ENCODE results near the gene CBLL1.

DNA sequence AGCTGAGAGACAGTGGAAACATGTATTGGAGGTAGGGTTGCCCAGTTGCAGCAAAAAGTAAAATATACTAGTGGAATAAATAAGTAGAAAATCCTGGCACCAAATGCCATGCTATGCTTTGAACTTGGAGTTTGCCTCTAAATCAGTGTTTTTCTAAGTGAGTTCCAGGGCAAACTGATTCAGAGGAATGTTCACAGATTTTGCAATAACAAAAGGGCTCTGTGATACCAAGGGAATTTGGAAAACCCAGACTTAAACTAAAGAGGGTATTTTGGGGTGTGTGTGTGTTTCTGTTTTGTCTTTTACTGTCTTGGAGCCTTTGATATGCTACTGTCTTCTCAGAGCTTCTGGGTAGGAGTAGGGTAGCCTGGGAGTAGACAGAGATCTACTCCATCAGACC is 43.4 kb upstream of the CBLL1 start:
- TF ChIP-seq, protein P1, sequence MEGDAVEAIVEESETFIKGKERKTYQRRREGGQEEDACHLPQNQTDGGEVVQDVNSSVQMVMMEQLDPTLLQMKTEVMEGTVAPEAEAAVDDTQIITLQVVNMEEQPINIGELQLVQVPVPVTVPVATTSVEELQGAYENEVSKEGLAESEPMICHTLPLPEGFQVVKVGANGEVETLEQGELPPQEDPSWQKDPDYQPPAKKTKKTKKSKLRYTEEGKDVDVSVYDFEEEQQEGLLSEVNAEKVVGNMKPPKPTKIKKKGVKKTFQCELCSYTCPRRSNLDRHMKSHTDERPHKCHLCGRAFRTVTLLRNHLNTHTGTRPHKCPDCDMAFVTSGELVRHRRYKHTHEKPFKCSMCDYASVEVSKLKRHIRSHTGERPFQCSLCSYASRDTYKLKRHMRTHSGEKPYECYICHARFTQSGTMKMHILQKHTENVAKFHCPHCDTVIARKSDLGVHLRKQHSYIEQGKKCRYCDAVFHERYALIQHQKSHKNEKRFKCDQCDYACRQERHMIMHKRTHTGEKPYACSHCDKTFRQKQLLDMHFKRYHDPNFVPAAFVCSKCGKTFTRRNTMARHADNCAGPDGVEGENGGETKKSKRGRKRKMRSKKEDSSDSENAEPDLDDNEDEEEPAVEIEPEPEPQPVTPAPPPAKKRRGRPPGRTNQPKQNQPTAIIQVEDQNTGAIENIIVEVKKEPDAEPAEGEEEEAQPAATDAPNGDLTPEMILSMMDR (IDR thresholded peaks at IDR 0.05), result no peak
- no peak for TF ChIP-seq POLR2A (IDR thresholded peaks at IDR 0.05)

Data from testis (tissue), 2 donors.